Stimulated activated CD4-positive, alpha-beta T cell treated with anti-CD3 and anti-CD28 coated beads, Interleukin-4, amount 100 ng/mL, for 1 hour (primary cell): Measurements from ENCODE around the gene CATSPERE.

Experiments
- DNase-seq: peaks from one replicate; pipeline ENCODE4 v3.0.0-alpha.2; 2020

CATSPERE gene, protein sequence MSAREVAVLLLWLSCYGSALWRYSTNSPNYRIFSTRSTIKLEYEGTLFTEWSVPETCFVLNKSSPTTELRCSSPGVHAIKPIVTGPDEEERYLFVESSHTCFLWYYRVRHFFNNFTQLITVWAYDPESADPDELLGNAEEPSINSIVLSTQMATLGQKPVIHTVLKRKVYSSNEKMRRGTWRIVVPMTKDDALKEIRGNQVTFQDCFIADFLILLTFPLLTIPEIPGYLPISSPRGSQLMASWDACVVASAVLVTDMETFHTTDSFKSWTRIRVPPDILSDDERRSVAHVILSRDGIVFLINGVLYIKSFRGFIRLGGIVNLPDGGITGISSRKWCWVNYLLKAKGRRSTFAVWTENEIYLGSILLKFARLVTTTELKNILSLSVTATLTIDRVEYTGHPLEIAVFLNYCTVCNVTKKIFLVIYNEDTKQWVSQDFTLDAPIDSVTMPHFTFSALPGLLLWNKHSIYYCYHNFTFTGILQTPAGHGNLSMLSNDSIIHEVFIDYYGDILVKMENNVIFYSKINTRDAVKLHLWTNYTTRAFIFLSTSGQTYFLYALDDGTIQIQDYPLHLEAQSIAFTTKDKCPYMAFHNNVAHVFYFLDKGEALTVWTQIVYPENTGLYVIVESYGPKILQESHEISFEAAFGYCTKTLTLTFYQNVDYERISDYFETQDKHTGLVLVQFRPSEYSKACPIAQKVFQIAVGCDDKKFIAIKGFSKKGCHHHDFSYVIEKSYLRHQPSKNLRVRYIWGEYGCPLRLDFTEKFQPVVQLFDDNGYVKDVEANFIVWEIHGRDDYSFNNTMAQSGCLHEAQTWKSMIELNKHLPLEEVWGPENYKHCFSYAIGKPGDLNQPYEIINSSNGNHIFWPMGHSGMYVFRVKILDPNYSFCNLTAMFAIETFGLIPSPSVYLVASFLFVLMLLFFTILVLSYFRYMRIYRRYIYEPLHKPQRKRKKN

DNA sequence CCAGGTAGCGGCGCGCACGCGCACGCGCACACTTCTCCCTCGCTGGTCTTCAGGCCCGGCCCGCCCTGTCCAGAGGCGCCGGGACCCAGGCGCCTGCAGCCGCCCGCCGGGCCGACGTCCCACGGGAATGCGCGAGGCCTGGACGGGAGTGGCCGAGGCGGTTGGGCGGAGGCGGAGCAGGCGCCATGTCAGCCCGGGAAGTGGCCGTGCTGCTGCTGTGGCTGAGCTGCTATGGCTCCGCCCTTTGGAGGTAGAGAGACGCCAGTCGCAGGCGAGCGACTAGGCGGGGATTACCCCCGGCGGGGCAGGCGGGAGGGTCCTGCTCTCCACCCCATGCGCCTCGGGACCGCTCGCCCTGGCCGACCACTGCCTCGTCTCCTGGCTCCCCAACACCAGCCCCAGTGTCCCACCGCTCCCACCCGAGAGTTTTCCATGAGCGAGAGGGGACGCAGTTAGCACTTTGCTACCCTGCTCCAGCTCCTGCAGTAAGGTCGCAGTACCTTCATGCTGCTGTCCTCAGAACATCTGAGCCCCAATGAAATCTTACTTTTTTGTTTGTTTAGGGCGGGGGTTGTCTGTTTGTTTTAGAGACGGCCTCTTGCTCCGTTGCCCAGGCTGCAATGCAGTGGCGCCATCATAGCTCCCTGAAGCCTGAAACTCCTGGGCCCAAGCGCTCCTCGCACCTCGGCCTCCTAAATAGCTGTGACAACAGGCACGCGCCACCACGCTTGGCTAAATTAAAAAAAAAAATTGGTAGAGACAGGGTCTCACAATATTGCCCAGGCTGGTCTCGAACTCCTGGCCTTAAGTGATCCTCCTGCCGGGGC lies at the start of gene CATSPERE:
Gene CATSPERE, plus strand, starts transcription at position 29 of the 827 bp plus-strand sequence. Its CDS starts 157 bp downstream, at position 186.
- DNase-seq, result peak; percentile 75

GRCh38 chr1:244412176-244412575 lies 48.9 kb upstream of the CATSPERE start:
- no peak for DNase-seq

DNA sequence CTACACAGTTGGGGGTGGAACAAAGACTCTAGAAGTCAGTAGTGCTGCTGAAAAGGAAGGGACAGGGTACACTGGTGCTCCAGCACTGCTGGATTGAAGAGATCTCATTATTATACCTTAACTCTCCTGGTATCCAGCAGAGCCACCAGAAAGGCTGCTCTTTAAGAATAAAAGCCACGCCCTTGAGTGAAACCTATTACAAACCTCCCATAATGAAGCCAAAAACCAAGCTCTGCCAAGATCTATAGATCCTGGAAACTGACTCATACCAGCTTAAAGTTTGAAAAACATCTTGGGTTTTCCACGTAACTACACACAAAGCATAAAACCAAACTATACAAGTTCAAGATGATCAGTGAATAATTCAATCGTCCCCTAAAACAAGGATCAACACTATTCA lies 47.3 kb upstream of the CATSPERE start:
- DNase-seq, result no peak

GRCh38 chr1:244414543-244414942 lies 46.5 kb upstream of the CATSPERE start:
- DNase-seq, result no peak

DNA sequence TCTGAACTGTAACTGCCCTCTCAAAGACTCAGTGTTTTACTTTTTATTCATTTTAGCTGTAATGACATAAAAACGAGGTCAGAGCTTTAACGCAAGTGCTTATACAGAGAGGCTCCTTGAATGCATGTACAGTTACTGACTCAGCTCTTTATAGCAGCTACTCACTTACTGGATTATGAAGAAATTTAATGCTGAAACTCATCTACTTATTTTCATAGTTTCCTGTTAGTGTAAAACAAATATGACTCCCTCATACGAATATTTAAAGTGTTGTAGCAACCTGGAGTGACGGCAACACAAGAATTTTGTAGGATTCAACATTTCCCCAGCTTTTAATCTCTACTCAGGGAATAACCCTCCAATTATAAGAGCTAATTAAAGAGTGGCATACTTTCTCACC lies 42.0 kb upstream of the CATSPERE start:
- DNase-seq, result no peak

DNA sequence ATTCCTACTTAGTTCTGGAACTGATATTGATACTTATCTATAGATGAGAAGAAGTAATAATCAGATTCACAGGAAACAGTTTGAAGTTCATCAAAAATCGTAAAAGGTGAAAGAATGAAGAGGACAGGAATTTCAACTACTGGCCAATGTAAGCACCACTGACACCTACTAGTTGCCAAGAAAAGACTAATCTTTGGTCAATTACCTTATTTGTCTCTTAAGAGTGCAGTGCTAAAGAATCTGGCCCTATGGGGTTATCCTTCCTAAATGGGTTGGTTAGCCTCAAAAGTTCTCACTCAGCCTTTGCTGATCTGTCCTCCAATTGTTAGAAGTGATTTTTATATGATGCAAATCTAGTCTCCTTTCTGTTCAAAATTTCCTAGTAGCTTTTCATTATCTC lies 38.9 kb upstream of the CATSPERE start:
- no peak for DNase-seq

- no peak for DNase-seq
Measured at GRCh38 chr1:244424649-244425334, 36.3 kb upstream of the CATSPERE start.

- DNase-seq, result no peak
Measured at GRCh38 chr1:244427647-244428046, 33.4 kb upstream of the CATSPERE start.

GRCh38 chr1:244429818-244430217 lies 31.3 kb upstream of the CATSPERE start:
- DNase-seq, result no peak

DNA sequence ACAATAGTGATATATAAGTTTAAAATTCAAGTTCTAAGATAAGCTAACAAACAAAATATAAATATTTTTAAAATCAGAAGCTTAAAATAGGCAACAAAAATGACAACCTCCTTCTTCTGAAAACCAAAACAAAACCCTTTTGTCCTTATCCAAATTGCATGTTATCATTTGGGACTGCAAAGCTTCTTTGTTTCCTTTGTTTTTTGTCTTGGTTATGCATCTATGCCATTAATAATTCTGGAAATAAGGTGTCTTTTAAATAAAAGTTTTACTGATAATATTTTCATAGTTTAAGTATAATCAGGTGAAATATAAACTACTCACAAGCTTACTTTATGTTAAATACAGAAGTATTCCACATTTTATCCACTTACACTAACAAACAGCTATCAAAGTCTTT lies 29.9 kb upstream of the CATSPERE start:
- DNase-seq, result no peak

DNA sequence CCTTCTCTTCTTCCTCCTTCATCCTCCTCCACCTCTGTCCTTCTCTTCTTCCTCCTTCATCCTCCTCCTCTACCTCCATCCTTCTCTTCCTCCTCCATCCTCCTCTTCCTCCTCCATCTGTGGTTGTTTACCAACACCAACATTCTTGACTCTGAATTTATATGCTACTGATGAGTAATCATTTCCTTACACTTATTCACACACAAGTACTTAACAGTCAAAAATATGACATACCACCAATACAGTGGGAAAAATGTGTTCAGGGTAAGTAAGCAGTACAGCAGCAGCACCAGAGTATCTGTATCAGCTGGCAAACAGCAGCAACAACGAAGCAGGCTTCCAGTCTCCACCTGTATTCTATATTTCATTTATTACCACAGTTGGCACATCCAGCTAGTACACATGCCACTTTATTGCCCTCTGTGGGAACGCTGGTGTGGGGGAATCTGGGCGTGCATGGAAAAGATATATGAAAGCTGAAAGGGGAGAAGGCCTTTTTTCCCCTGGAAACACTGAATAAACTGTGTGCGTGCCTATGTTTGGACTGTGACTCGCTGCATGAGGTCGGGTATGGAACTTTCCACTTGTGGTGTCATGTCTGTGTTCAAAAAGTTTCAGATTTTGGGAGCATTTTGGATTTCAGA lies 25.4 kb upstream of the CATSPERE start:
- no peak for DNase-seq

GRCh38 chr1:244436336-244437085 lies 24.6 kb upstream of the CATSPERE start:
- DNase-seq, result no peak

GRCh38 chr1:244437086-244437468 lies 24.0 kb upstream of the CATSPERE start:
- no peak for DNase-seq

DNA sequence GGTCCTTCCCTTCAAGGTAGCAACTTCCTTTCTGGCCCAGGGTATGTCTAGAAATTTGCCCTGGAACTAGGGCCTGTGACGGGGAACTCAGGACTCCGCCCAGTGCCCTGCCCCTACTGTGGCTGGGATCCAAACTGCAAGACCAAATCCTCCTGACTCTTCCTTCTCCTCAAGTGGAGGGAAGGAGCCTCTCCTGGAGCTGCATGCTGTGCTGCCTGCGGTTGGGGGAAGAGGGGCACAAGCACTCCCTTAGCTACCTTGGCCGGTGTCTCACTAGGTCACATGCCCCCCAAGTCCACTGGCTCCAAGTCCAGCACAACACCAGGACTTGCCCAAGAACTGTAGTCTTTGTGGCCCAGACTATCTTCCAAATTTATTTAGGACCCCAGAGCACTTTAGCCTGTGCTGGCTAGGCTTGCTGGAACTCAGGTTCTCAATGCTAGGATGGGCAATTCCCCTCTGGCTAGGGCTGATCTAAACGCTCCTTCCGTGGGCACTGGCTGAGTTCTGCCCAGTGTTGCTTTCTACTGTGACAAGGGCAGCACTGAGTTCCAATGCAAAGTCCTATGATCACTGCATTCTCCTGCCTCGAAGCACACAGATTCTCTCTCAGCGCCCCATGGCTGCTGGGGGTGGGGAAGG lies 21.6 kb upstream of the CATSPERE start:
- no peak for DNase-seq

DNA sequence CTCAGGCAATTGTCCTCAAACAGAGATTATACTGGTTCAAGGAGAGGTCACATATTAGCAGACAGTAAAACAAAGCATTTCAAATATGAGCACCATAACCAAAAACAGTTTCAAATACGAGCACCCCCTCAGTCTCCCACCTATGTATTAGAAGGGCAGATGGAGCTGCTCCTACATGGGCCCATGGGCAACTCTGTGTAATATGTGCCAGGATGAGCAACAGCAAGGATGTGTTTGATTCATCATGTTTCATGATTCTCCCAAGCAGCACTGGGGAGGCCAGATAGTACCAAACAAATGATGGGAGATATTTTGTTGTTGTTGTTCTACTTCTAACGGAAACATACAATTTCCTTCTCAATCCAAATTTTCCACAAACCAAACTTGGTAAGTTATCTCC lies 18.2 kb upstream of the CATSPERE start:
- no peak for DNase-seq

DNA sequence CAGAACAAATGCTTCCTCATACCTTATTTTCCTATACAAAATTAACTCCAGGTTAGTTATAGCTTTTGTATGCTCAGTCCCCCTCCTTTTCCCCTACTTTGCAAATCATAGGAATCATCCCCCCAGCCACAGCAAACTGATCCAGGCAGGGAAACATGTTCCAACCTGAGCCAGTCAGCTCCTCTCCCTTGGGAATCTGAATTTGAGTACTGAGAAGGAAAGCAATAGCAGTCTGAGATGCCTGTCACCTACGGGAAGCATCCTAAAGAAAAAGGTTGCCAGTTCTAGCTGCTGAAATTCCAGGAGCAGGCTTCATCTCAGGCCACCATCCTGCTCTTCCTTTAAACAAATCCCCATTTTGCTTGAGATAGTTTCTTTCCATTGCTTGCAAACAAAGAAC lies 16.2 kb upstream of the CATSPERE start:
- no peak for DNase-seq

- no peak for DNase-seq
Measured at GRCh38 chr1:244445320-244446181, 15.5 kb upstream of the CATSPERE start.

DNA sequence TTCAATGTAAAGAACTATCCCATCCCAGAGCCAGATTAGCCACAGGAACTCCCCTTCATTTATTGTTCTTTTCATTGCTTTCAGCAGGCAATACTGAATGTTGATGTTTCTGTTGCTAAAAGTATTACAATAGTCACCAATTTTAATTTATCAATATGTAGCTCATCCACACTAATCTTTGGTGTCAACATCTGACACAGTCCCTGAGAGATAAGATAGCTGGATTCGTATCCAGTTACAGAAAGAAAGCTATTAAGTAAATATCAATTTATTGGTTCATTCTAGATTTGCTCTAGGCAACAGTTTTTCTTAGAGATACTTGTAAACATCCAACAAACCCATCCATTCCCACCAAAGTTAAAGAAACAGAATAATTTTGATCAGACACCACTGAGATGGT lies 14.0 kb upstream of the CATSPERE start:
- DNase-seq, result no peak

DNA sequence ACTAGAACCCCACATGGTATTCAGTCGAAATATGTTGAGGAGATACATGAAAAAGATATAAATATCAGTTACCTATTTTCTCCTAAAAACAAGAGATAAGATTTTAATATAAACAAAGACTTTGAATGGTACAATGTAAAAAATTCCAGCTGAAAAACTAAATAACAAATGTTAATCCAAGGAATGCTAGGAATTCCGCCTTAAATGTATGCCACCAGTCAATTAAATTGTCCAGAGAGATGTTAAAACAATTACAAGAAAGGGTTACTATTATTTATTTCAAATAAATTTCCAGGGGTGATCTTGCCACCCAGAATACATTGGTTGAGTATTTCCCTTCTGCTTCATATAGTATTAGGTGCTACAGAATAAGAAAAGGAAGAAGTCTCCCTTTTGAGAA lies 13.5 kb upstream of the CATSPERE start:
- no peak for DNase-seq
